GM19238 (cell line): ENCODE measurements around the gene LMNTD1.
"Not testable (repeated sequence)": the region's sequence is repeated elsewhere in the genome, so short reads cannot be mapped to it uniquely, and the experiment has no call there.

Source experiments
- DNase-seq: peaks from one replicate; pipeline ENCODE4 v3.0.0; 2011; ENCODE audit warnings: low spot score; ENCODE audit not compliant: insufficient read length

The LMNTD1 gene

DNA sequence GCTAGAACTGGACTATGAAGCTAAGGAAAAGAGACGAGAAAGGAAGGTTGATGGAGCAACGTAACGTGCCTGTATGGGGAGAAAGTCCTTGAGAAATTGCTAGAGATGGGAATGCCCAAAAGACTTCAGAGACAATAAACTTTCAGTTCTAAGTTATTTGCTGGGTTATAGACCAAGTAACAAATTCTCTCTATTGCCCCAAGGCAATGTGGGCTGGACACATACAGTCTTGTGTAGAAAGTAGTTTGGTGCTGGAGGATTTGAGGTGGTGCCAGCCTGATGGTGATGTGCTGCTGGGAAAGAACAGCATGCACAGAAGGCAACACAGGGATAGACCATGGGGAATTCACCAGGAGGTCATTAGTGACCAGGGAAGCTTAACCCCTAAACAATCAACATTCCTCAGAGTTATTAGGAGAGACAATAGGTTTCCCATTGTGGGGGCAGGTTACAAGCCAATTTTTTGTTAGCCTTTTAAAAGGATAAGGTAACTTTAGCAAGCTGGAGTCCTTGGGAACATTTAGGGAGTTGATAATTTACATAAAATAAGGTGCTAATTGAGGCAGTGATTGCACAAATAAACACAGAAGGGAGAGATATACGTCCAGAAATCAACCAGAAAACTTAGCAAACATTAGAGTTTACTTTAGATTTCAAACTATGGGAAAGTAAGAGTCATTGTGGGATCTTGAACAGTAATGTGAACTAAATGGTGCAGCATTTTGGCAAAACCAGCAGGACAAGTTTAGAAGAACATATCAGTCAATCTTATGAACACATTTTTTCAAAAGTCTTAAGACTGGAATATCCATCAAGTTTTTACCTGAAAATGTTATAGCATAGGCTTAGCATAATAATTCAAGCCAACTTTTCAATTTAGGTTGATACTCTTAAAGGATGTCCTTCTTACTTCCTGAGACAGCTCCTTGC, 61.4 kb downstream of the LMNTD1 start:
- no peak for DNase-seq

- DNase-seq, result not testable (repeated sequence)
Observed at GRCh38 chr12:25488956-25489870, 63.9 kb downstream of the LMNTD1 start.

DNA sequence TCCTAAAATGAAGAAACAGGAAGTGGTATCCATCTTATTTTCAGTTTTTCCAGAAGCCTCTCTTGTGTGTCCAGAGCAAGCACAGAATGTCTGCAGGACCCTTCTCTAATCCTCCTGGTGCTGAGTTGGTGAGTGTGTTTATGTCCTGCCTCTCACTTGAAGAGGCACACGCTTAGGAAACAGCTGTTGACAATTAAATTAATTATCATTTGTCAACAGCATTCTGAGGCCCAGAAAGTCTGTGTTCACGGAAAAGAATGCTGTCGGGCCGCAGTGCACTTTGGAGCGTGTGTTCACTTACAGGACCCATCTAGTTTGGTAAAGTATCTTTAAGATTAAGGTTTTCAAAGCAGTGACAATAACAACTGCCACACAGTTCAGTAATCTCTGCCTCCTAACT, 70.5 kb downstream of the LMNTD1 start:
- DNase-seq, result no peak

GRCh38 chr12:25480145-25480544, 72.9 kb downstream of the LMNTD1 start:
- DNase-seq, result no peak

DNA sequence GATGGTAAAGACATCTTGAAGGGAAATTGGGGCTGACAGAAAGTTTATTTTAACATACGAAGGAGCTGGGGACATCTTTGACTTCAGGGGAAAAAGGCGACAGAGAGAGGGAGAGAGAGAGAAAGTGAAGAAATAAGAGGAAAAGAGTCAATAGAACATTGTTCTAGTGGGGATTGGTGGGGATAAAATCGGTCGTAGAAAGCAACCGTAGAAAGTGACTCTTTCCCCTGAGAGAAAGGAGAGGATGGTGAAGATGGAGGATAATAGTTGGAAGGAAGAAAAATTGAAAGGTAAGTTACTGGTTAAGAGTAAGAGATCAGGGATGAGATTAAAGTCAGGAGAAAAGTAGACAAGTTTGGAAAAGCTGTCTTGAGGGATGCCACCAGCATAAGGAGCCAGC, 75.9 kb downstream of the LMNTD1 start:
- no peak for DNase-seq

- DNase-seq, result no peak
Observed at GRCh38 chr12:25472453-25472852, 80.6 kb downstream of the LMNTD1 start.

GRCh38 chr12:25469861-25470260, 83.2 kb downstream of the LMNTD1 start:
- no peak for DNase-seq

GRCh38 chr12:25469368-25469767, 83.7 kb downstream of the LMNTD1 start:
- DNase-seq, result no peak

GRCh38 chr12:25463521-25463920, 89.6 kb downstream of the LMNTD1 start:
- DNase-seq, result no peak

- no peak for DNase-seq
Observed at GRCh38 chr12:25463005-25463404, 90.1 kb downstream of the LMNTD1 start.

- DNase-seq, result peak; percentile 14
Observed at GRCh38 chr12:25459541-25459951, 93.5 kb downstream of the LMNTD1 start.

DNA sequence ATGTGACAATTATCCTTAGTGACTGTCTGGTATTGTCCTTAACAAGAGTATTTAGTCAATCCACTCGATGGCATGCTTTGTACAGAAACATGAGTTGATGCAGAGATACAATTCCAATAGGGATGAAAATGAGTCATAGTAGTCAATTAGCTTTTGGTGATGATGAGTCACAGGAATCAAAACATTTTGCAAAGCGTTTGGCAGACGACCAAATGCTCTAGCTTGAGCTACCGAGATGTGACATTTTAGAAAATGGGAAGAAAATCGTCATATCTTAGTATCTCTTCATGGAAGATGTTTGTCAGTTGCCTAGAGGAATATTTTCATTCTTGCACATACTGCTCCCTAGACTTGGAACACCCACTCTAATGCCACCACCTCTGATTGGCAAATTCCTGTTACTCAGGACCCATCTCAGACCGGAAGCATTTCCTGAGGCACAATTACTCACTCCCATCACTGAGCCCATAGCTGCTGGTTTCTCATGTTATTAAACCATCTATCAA, 95.0 kb downstream of the LMNTD1 start:
- DNase-seq, result no peak

DNA sequence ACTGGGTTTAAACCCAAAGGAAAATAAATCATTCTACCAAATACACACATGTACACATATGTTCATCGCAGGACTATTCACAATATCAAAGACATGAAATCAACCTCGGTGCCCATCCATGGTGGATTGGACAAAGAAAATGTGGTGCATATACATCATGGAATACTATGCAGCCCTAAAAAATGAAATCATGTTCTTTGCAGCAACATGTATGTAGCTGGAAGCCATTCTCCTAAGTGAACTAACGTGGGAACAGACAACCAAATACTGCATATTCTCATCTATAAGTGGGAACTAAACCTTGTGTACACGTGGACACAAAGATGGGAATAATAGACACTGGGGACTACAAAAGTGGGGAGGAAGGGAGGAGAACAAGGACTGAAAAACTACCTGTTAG, 96.6 kb downstream of the LMNTD1 start:
- no peak for DNase-seq

DNA sequence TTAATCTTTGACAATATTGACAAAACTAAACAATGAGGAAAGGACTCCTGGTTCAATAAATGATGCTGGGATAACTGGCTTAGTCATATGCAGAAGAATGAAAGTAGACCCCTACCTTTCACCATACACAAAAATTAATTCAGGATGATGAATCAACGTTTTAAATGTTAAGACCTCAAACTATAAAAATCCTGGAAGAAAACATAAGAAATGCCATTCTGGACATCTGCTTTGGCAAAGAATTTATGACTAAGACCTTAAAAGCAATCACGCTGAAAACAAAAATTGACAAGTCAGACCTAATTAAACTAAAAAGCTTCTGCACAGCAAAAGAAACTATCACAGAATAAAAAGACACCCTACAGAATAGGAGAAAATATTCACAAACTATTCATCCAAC, 97.4 kb downstream of the LMNTD1 start:
- no peak for DNase-seq

GRCh38 chr12:25449007-25449406, 104.1 kb downstream of the LMNTD1 start:
- DNase-seq, result no peak

DNA sequence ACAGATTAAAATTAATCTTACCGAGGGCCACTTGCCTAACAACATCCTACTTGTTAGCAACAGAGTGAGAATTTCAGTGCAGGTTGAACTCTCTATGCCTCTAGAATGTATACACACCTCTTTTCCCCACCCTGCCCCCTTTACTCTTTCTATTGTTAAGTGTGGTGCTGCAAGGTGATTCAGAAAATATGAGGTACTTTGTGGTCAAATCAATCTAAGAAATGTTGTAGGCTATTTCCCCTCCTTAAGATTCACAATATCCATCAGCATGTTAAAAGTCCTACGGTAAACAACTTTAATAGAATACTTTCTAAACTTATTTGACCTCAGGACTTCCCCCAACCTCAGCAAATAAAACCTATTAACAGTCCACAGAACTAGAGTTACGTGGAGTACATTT, 106.0 kb downstream of the LMNTD1 start:
- no peak for DNase-seq

- no peak for DNase-seq
Observed at GRCh38 chr12:25438638-25439037, 114.4 kb downstream of the LMNTD1 start.

GRCh38 chr12:25436206-25437030, 116.7 kb downstream of the LMNTD1 start:
- DNase-seq, result peak; percentile 13

GRCh38 chr12:25435431-25435830, 117.7 kb downstream of the LMNTD1 start:
- no peak for DNase-seq

GRCh38 chr12:25434515-25434914, 118.6 kb downstream of the LMNTD1 start:
- no peak for DNase-seq
